Inferior parietal cortex (tissue), 1 donor: ENCODE results near the gene PPFIBP1.
"Not testable (repeated sequence)": the region's sequence is repeated elsewhere in the genome, so short reads cannot be mapped to it uniquely, and the experiment has no call there.

ENCODE experiments used
- DNase-seq: peaks from one replicate; pipeline ENCODE4 v3.0.0-alpha.2; 2016; ENCODE audit errors: extremely low spot score

PPFIBP1 gene

GRCh38 chr12:27542628-27543027 is 18.6 kb downstream of the PPFIBP1 start:
- no peak for DNase-seq

DNA sequence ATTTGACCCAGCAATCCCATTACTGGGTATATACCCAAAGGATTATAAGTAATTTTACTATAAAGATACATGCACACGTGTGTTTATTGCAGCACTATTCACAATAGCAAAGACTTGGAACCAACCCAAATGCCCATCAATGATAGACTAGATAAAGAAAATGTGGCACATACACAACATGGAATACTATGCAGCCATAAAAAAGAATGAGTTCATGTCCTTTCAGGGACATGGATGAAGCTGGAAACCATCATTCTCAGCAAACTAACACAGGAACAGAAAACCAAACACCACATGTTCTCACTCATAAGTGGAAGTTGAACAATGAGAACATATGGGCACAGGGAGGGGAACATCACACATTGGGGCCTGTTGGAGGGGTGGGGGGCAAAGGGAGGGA is 20.9 kb downstream of the PPFIBP1 start:
- DNase-seq = not testable (repeated sequence)

DNA sequence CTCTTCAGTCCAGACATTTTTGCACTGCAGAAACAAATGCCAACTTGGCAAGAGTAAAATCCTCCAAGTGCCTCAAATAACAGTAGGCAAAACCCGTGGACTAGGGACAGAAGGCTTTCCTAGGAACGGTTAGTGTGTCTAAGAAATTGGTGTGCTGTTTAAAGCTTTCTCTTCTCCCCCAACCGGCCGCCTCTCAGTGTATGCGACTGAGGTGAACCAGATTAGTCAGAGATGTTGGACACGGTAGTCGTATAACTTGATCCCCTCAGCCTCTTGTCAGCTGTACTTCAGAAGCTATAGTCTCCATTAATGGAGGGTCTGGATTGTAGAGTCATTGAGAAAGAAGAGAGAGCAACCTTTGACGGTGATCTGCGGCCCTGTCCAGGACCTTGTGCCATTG is 21.7 kb downstream of the PPFIBP1 start:
- DNase-seq = no peak

DNA sequence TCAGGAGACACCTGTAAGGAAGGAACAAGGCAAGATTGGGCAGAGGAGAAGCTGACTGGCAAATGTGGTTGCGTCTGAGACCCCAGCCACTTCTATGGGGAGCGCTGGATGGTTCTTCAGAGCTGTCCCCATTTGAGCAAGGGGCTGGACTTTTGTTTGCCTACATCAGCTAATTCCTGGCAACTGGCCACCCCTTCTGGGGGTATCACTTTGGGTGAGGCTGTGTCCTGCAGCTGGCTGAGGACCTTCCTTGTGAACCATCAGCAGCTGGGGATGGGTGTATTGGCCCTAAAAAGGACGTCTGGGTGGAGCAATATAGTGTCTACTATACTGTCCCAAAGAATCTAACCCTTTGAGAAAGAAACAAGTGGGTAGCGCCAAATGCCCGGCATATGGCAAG is 23.6 kb downstream of the PPFIBP1 start:
- no peak for DNase-seq

- no peak for DNase-seq
These were observed 24.5 kb downstream of the PPFIBP1 start for GRCh38 chr12:27548301-27549199.

DNA sequence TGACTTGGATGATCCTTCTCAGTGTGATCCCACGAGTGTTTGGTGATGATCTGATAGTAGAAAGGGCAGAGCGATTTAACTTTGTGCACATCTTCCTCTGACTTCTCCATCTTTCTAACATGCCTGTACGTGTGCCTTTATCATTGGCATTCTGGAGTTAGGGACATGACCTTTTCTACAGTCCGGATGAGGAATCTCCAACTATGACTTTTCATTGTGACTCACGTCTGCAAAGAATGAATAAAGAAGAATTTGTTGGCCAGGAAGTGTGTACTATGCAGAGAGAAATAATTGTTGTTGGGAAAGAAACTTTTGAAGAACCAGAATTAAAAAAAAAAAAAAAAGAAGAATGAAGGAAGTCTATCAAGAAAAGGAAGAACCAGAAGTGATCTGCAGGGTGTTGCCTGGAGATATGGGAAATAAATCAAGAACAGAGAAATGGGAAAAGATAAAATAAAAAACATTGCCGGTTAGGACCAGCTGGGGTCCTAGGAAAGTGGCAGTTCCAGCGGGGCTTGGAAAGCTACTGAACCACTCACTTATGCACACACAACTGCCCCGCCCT is 25.3 kb downstream of the PPFIBP1 start:
- no peak for DNase-seq

GRCh38 chr12:27549801-27550652 is 26.0 kb downstream of the PPFIBP1 start:
- no peak for DNase-seq

- no peak for DNase-seq
These were observed 26.6 kb downstream of the PPFIBP1 start for GRCh38 chr12:27550653-27550975.

DNA sequence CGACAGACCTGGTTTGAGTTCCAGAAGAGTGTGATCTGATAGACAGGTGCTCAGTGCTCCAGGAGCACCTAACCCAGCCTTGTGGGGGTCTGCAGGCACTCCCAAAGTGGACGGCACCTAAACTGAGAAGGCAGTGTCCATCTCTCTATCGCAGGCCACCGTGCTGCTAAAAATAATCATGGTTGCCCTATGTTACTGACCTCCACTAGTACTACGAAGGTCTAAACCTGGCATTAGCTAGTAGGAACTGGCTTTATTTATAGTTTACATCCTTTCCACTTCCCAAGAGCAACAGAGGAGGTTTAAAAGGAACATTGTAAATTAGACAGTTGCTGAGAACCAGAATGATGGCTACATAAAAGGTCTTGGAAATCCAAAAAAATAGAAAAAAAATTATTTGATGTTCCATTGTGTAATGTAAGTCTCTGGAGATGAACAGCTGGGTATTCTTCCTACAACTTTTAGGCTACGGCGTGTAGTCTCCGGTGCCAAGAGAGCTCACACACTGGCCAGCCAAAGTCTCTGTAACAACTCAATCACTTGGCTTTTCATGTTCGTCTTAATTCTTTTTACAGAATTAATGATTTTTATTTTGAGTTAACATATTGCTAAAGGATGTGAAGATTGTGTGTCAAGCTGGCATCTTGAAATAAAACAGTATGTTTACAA is 27.3 kb downstream of the PPFIBP1 start:
- DNase-seq = no peak

DNA sequence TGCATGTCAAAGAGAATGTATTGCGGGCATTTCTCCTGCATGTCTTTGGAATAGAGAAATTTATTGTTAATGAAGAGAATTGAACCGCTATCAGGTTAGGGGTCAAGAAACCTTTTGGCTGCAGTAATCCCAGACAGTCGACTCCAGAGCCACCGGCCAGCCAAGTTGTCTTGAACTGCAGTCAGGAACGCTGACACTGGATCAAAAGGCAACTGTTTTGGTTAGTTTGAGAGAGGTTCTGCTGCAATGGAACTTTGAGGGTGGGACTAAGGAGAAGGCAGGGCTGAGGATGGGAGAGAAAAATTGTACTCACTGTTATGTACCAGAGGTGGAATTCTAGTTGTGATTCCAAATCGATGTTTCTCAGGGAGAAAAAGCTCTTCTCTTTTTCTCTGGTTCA is 28.2 kb downstream of the PPFIBP1 start:
- DNase-seq = no peak

- DNase-seq = peak; percentile 82
These were observed 29.0 kb downstream of the PPFIBP1 start for GRCh38 chr12:27552886-27553560.

- peak; percentile 65 for DNase-seq
These were observed 29.9 kb downstream of the PPFIBP1 start for GRCh38 chr12:27553941-27554340.

GRCh38 chr12:27554421-27555186 is 30.6 kb downstream of the PPFIBP1 start:
- DNase-seq = peak; percentile 86

- peak; percentile 69 for DNase-seq
These were observed 31.4 kb downstream of the PPFIBP1 start for GRCh38 chr12:27555361-27555760.

DNA sequence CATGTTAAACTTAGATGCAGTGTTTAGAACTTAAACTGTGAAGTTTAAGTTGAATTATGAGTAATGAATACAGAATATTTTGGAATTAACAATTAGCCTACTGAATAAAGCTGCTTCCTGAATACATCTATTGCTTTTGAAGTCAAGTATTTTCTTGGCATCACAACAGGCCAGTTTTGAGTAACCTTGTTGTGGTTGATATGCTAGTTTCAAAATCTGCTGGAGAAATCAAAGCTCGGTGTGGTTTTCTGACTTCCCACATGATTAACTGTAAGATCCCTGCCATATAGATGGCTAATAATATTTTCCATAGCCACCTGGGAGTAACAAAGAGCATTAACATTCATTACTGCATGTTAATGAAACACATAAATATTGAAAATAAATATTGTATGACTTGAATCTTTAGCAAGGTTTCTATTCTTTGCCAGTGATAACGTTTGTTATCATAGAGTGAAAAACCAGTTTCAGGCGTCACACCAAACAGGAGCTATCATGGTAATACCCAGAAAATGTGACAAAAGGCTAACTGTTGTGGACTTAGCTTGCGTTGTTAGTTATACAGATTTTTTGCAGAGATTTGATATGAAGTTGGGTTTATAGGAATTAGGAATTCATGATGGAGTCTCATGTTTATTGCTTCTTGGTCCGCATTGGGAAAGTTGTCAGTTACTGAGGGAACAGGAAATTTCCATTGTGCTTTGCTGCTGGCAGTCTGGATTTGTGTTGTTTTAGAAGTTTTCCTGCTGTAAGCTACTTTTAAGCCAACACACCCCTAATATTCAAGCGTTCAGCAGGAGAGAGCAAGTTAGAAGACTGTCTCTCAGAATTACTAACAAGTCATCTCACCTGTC is 32.1 kb downstream of the PPFIBP1 start:
- DNase-seq = peak; percentile 59

DNA sequence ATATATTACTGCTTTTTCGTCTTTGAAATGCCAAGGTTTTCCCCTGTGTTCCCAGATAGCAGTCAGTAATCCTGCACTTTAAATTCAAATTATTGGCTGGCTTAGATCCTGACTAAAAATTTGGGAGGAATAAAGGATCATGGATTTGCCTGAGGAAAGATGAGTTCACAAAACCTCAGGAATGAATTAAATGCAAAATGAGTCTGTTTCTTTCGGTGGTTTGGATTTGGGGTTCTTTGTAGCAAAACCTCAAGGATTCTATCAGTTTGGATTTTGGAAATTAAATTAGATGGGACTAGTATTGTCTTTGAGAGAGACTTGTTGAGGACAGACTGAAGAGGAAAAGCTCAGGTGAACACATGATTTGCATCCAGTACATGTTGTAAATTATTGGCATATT is 36.1 kb downstream of the PPFIBP1 start:
- no peak for DNase-seq

- DNase-seq = peak; percentile 52
These were observed 37.7 kb downstream of the PPFIBP1 start for GRCh38 chr12:27561535-27562350.

GRCh38 chr12:27564612-27565213 is 40.7 kb downstream of the PPFIBP1 start:
- no peak for DNase-seq
